Stimulated activated naive CD8-positive, alpha-beta T cell treated with anti-CD3 and anti-CD28 coated beads, Interleukin-15, Interleukin-2, amounts not matched to agents 100 U/mL and 50 U/mL, for 24 hours (primary cell): ENCODE measurements around the gene GJB3.

ENCODE experiments used
- ATAC-seq: fragments of 150-1000 bp; cut with Tn5 transposase; one replicate; pipeline ENCODE4 v1.10.0; 2021
- DNase-seq: peaks from one replicate; pipeline ENCODE4 v3.0.0; 2021

GJB3 gene

GRCh38 chr1:34825455-34826091 lies 44.6 kb downstream of the GJB3 start:
- ATAC-seq (no peak), DNase-seq (no peak)

DNA sequence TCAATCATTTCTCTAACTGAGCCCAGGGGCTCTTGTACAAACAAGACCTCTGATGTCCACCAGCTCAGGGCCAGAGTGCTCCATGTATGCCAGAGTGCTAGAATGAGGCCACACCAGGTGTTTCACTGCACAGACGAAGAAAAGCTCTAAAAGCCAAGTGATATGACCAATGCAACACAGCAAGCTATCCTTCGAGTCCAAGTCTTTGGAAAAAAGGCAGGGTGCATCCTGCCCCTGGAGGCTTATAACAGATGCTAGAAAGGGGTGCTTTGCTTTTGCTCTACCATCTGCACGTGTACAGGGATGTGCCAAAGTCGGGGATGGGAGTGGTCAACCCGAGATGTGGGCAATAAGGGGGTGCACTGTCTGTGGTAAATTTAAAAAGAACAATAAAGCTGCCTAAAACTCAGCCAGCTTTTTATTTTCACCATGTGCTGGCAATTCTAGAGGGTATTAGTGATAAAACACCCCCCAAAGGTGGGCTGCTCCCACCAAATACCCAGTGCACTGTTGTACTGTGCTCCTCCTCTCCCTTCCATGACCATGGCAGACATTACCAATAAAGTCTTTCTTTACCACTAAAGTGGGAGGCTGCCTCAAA lies 46.4 kb downstream of the GJB3 start:
- ATAC-seq (no peak), DNase-seq (no peak)

GRCh38 chr1:34828611-34829010 lies 47.6 kb downstream of the GJB3 start:
- ATAC-seq, result no peak
- no peak for DNase-seq

GRCh38 chr1:34829250-34829649 lies 48.2 kb downstream of the GJB3 start:
- ATAC-seq (no peak), DNase-seq (no peak)

GRCh38 chr1:34831721-34832246 lies 50.8 kb downstream of the GJB3 start:
- no peak for ATAC-seq
- DNase-seq, result no peak

DNA sequence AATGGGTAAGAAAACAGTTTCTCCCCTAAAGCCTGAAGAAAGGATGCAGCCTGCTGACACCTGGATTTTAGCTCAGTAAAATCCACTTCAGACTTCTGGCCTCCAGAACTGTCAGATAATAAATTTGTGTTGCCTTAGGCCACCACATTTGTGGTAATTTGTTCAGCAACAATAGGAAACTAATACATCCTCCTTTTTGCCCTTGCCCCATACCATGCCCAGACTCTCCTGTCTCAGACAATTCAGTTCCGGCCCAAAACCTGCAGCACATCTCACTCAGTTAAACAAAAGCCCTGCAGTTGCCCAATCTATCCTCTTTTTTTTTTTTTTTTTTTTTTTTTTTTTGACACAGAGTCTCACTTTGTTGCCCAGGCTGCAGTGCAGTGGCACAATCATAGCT lies 52.7 kb downstream of the GJB3 start:
- no peak for ATAC-seq

More for the DNA sequence above, 52.7 kb downstream of the GJB3 start:
- DNase-seq, result no peak
